ENCODE results near the gene OVCA2.
A peak's percentile ranks its signal among the peaks of the same experiment; 100 is the strongest.

The OVCA2 gene

DNA sequence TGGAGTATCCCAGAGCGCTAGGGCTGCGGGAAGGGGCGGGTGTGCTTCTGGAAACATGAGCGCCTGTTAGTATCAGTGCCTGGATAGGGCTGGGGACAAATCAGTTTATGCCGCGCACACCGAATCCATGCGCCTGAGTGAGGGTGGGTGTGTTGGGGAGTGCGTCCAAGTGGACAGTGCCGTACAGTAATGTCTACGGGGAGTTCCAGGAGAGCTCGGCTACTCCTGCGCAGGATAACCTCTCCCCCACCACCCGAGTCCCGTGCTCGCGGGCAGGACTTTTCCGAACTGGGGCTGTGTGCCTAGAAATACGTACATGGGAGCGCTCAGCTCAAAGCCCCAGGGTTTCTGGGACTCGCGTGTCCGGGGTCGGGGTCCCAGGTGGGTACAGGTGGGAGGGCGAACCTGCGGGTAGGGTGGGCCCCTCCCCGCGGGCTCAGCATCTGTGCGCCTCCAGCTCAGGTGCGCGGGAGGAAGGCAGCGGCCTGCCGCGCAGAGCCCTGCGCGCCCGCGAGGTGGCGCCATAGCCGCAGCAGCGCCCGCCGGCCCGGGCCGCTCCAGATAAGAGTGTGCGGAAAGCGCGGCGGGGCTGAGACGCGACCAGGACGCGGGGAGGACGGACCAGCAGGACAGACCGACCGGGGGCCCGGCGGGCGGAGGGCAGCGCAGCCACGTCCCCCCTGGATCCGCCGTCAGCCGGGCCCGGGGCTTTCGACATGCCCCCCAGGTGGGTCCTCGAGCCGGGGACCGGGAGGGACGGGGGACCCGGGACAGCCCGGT, 12.9 kb downstream of the OVCA2 start, which contains the start of gene HIC1:
Gene HIC1, plus strand, starts transcription at position 592 of the 780 bp plus-strand sequence. CDS start 1,588 bp downstream, outside the sequence.
- DNase-seq = peak; percentile 61

- no peak for DNase-seq
Measured at GRCh38 chr17:2055292-2056205, 13.7 kb downstream of the OVCA2 start.

- DNase-seq = no peak
Measured at GRCh38 chr17:2056206-2057174, 14.7 kb downstream of the OVCA2 start.

DNA sequence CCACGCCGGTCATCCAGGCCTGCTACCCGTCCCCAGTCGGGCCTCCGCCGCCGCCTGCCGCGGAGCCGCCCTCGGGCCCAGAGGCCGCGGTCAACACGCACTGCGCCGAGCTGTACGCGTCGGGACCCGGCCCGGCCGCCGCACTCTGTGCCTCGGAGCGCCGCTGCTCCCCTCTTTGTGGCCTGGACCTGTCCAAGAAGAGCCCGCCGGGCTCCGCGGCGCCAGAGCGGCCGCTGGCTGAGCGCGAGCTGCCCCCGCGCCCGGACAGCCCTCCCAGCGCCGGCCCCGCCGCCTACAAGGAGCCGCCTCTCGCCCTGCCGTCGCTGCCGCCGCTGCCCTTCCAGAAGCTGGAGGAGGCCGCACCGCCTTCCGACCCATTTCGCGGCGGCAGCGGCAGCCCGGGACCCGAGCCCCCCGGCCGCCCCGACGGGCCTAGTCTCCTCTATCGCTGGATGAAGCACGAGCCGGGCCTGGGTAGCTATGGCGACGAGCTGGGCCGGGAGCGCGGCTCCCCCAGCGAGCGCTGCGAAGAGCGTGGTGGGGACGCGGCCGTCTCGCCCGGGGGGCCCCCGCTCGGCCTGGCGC, 15.4 kb downstream of the OVCA2 start:
- DNase-seq = no peak

- no peak for DNase-seq
Measured at GRCh38 chr17:2057760-2058585, 16.2 kb downstream of the OVCA2 start.

DNA sequence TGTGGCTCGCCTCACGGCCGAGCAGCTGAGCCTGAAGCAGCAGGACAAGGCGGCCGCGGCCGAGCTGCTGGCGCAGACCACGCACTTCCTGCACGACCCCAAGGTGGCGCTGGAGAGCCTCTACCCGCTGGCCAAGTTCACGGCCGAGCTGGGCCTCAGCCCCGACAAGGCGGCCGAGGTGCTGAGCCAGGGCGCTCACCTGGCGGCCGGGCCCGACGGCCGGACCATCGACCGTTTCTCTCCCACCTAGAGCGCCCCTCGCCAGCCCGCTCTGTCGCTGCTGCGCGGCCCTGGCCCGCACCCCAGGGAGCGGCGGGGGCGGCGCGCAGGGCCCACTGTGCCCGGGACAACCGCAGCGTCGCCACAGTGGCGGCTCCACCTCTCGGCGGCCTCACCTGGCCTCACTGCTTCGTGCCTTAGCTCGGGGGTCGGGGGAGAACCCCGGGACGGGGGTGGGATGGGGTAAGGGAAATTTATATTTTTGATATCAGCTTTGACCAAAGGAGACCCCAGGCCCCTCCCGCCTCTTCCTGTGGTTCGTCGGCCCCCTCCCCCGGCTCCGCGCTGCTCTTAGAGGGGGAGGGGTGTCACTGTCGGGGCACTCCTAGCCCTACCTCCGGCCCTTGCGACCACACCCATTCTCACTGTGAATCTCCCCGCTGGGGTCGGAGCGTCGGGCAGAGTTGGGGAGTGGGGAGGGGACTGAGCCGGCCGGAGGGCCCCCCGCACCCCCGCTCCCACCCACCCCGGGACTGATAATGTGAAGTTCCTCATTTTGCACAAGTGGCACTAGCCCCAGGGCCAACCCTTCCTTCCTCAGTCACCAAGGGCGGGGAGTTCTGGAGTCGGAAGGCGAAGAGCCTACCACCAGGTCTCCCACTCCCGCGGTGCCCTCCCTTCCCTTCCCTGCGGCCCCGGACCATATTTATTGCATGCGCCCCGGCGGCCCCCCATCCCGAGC, 17.0 kb downstream of the OVCA2 start:
- DNase-seq = peak; percentile 86

DNA sequence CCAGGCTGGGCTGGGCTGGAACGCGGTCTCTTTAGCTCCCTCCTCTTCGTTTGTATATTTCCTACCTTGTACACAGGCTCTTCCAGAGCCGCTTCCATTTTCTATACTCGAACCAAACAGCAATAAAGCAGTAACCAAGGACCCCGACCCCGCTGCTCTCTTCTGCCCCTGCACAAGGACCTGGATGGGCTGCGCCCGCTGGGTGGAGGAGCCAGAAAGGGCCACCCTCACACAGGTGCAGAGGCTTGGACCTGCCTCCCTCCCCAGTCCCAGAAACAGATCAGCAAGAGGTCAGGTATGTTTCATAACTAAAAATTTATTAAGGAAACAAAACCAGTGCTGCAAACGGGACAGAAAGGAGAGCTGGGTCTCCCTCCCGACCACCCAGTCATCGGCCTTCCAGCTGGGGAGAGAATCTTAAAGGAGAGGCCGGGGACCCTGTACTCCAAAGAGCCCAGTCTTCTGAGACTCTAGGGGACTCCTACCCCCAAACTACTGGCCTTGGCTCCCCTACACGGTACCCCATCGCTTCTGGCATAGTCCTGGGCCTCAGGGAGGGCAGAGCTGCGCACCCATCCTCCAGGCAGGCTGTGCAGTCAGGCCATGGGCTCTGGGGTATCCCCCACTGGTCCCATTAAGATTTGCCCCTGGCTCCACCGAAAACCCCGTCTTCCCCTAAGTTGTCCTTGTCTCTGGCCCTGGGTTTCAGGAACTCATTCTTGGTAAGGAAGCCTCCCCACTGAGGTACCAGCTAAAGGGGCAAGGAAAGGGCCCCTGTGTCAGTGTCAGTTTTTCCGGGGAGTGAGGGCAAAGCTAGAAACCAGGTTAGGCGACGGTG, 17.9 kb downstream of the OVCA2 start:
- no peak for DNase-seq

DNA sequence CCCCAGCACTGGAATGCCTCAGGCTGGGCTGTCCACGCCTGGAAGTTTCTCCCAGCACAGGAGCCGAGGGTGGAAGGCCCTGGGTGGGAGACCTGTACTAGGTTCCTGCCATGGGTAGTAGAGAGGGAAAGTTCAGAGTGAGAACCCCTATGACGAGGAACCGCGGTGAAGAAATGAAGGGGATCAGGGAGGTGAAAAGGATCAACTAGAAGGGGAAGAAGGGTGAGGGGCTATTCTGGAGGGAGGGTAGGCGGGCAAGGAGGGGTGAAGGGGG, 18.5 kb downstream of the OVCA2 start:
- no peak for DNase-seq

DNA sequence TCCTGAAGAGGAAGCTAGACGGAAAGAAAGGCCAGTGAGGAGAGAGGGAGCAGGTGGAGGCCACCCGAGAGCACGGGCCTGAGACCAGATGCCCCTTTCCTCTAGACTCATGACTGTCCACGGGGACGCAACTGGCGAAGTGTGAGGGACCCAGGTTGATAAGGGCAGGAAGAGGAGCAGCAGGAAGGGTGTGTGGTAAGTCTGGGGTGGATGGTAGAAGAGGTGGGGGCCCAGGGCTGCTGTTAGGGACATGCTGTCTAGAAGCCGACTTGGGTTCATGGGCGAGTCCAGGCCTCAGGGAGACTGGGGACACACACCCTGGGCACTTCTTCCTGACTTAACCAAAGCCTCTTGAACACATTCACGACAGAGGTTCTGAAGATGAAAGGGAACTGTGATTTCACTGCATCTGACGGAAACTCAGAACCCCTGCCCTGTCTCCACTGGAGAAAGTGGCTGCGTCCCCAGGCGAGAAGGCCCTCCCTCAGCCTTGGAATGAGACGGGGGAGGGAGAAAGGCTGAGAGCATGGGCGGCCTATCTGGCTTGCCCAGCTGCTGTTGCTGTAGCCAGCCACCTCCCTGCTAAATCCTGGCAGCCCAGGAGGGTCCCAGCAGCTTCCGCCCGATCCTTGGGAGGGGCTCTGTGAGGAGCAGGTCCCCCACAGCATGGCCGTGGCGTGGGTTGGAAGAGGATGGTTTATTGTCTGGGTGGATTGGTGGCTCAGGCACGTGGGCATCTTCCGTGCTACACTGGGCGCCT, 19.0 kb downstream of the OVCA2 start:
- no peak for DNase-seq

DNA sequence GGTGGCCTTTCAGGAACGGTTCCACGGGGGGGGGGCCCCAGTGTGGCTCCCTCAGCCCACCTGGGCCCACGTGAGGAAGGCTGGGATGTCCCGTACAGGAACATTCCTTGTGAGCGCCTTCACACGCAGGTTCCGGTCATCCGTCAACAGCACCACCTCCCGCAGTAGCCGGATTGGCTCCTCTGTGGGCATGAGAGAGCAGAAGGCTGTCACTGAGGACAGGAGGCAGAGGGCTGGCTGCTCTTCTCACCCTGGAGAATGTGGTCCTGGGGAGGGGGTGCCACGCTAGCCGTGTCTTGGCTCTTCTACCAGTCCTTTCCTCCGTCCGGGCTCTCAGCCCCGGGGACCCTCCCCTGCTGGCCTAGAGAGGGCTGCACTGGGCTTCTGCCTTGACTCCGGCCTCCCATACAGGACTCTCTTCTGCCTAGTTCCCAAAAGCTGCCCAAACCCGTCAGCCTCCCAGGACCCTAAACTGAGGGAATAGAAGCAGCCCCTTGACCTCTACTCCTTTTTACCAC, 19.7 kb downstream of the OVCA2 start:
- DNase-seq = no peak

DNA sequence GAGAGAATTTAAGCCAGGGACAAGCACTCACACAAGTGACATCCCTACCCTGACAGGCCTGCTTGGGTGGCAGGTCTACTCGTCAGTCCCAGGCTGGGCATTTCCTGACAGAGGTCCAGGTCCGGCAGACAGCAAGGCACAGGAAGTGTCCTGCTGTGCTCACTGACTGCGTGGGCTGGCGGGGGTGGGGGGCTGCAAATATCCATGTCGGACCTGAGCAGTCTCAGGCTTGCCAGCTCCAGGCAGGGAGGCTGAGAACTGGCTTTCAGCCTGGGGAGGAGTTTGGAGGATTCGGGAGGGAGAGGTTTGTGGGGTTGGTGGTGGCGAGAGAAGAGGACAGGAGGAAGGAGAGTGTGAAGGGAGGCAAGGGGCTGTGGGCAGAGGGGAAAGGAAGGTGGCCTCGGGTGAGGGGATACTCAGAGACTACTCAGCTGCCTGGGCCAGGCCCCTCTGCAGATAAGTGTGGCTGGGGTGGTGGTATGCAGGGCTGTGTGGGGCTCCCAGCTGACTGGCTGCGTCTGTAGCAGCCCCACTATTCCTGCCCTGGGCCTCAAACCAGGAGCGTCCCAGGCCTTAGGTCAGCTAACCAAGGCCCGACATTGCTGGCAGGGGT, 20.9 kb downstream of the OVCA2 start:
- no peak for DNase-seq

DNA sequence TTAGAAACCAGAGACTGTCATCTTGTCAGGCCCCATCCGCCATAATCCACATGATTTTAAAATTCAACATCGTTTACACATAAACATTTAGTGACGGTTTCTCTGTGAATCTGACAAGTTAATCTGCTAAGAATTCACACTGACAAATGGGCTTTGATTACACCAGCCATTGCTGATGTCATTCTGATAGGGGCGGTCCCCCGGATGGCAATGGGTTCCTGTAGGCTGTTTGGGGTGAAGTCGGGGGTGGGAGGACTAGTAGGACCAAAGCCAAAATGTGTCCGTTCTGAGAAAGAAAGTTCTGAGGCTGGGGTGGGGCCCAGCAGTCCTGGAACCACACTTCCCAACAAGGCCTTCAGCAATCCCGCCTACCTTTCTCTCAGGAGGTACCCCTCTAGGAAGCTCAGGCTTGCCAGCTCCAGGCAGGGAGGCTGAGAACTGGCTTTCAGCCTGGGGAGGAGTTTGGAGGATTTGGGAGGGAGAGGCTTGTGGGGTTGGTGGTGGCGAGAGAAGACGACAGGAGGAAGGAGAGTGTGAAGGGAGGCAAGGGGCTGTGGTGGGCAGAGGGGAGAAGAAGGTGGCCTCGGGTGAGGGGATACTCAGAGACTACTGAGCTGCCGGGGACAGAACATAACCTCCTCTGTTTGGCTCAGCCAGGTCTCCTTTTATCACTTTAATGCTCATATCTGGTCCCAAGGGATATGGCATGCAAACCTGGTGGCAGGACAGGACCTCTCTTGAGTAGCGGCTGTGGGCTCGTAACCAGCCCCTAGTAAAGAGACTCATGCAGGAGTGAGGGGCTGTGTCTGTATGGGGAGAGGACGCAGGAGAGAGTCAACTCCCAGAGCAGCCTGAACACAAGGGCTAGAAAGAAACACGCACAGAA, 21.7 kb downstream of the OVCA2 start:
- no peak for DNase-seq

DNA sequence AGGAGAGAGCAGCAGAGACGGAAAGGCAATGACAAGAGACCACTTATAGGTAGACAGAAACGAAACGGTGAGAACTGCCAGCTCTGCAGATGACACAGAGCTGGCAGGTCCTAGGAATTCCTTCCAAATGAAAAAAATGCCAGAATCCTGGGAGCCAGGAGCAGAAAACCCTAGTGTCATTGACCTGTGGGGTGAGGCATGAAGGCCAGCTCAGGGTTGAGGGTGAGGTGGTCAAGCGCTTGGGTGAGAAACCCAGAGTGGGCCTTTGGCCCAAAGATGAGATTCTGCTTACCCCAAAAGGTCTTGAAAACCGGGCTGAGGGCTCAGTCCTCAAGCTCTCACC, 22.3 kb downstream of the OVCA2 start:
- no peak for DNase-seq

DNA sequence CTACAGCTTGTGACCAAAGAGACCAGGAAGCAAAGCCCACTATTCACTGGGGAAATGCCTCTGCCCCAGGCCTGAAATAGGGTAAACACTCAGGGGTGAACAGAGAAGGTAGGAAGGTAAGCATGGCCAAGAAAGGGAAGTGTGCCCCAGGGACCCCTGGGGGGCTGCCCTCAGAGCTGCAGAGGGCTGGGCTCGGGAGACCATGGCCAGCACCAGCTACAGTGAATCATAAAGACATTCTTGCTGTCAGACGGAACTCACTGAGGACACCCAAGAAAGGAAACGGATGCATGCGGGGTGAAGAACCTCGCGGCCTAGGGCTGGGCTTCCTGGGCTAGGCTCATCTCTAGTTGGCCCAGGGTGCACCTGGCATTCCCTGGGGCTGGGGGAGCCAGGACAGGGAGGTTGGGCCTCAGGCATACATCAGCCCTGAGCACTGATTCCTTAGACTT, 22.7 kb downstream of the OVCA2 start:
- DNase-seq = no peak

GRCh38 chr17:2064980-2065785, 23.4 kb downstream of the OVCA2 start:
- peak; percentile 23 for DNase-seq

DNA sequence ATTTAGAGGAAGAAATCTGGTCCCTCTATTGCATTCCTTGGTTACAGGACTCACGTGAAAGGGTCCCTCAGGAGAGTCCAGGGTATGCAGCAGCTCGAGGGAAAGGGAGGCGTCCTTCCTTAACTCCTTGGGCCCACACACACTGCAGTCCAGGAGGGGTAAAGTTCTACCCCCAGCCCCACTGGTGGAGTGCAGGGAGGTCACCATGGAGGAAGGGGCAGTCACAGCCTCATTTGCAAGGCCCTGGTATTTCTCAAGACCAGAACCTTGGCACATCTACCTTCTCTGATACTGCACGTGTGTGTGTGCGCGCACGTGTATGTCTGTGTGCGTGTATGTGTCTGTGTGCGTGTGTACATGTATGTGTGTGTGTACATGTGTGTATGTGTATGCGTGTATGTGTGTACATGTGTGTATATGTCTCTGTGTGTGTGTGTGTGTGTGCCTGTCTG, 24.2 kb downstream of the OVCA2 start:
- DNase-seq = no peak
